OCI-LY7 (cell line): ENCODE data around the gene CRYBB3. TPM values are rescaled to one million over a fixed set of nuclear protein-coding genes. Genes with fewer than 3 reads are reported as not detected.
"Not testable (repeated sequence)": the region's sequence is repeated elsewhere in the genome, so short reads cannot be mapped to it uniquely, and the experiment has no call there.

Experiments used
- BruUV-seq: library from RNA; stranded (reverse); fragments of 400-500 nt; replicated peaks from 2 replicates; lab custom pipeline; 2021; lab: Mats Ljungman, UMichigan
- CTCF ChIA-PET: fragments of 300-600 bp; sonication (Branson Sonifier 250); formaldehyde crosslinking; loops from one replicate; lab custom pipeline; 2022; ENCODE audit warnings: antibody characterized with exemption; ENCODE audit not compliant: unreplicated experiment; lab: Charles Lee
- POLR2A ChIA-PET: fragments of 300-600 bp; sonication (Branson Sonifier 250); formaldehyde crosslinking; loops from one replicate; lab custom pipeline; 2022; ENCODE audit warnings: antibody characterized with exemption; lab: Charles Lee
- DNase-seq: peaks from one replicate; pipeline ENCODE4 v3.0.0-alpha.2; 2015; ENCODE audit warnings: low spot score
- H2AFZ ChIP-seq: fragments of 200-600 bp; sonication (generic), shearing (Covaris generic); 2 replicates; pipeline ENCODE4 v1.6.1; 2014; ENCODE audit warnings: mild to moderate bottlenecking, antibody characterized with exemption, low read length, moderate library complexity
- H3K27ac ChIP-seq: fragments of 200-600 bp; sonication (generic); 2 replicates; pipeline ENCODE4 v1.5.1; 2014; ENCODE audit warnings: mixed run types, low read depth, mild to moderate bottlenecking, moderate library complexity, low read length, inconsistent platforms; ENCODE audit not compliant: poor library complexity, severe bottlenecking
- H3K36me3 ChIP-seq: fragments of 200-600 bp; sonication (generic); 2 replicates; pipeline ENCODE4 v1.6.1; 2014; ENCODE audit warnings: mild to moderate bottlenecking, antibody characterized with exemption, low read length, moderate library complexity, mixed read lengths; ENCODE audit not compliant: insufficient read depth
- H3K4me1 ChIP-seq: fragments of 200-600 bp; sonication (generic); 2 replicates; pipeline ENCODE4 v1.5.1; 2014; ENCODE audit warnings: mild to moderate bottlenecking, low read length; ENCODE audit not compliant: insufficient read depth, poor library complexity, severe bottlenecking
- H3K4me2 ChIP-seq: fragments of 200-600 bp; sonication (generic); 2 replicates; pipeline ENCODE4 v1.6.1; 2014; ENCODE audit warnings: mild to moderate bottlenecking, low read length
- H3K4me3 ChIP-seq: fragments of 200-600 bp; sonication (generic); 2 replicates; pipeline ENCODE4 v1.5.1; 2014; ENCODE audit warnings: mild to moderate bottlenecking, low read depth, low read length; ENCODE audit not compliant: poor library complexity, severe bottlenecking
- H3K79me2 ChIP-seq: fragments of 200-600 bp; sonication (generic); 2 replicates; pipeline ENCODE4 v1.6.1; 2016; ENCODE audit warnings: low read depth, mild to moderate bottlenecking, low read length, moderate library complexity, mixed read lengths; ENCODE audit not compliant: insufficient read depth
- H3K9me2 ChIP-seq: fragments of 200-600 bp; sonication (generic); 2 replicates; pipeline ENCODE4 v1.6.1; 2016; ENCODE audit warnings: mild to moderate bottlenecking, low read length, mixed read lengths; ENCODE audit not compliant: insufficient read depth
- H3K9me3 ChIP-seq: fragments of 200-600 bp; sonication (generic); 2 replicates; pipeline ENCODE4 v1.6.1; 2014; ENCODE audit warnings: mild to moderate bottlenecking, mixed run types, low read length, mixed read lengths
- H4K20me1 ChIP-seq: fragments of 200-600 bp; sonication (generic); 2 replicates; pipeline ENCODE4 v1.6.1; 2014; ENCODE audit warnings: mild to moderate bottlenecking, antibody characterized with exemption, low read length, moderate library complexity, mixed read lengths; ENCODE audit not compliant: insufficient read depth
- CTCF ChIP-seq: fragments of 200-600 bp; sonication (generic); conservative IDR thresholded peaks from 2 replicates; pipeline ENCODE4 v1.5.1; 2014; ENCODE audit warnings: mild to moderate bottlenecking, antibody characterized with exemption, low read length, moderate library complexity, mixed read lengths
- EZH2phosphoT487 ChIP-seq: fragments of 200-600 bp; sonication (generic); IDR thresholded peaks from 2 replicates; pipeline ENCODE4 v1.6.1; 2018; ENCODE audit warnings: low read depth, borderline replicate concordance, mild to moderate bottlenecking, mixed run types, antibody characterized with exemption, low read length, moderate library complexity, mixed read lengths
- intact Hi-C: fragments of 100-400 bp; cut with micrococcal nuclease; formaldehyde crosslinking; loops from one replicate; pipeline ENCODE4 v1.10.0; 2022; ENCODE audit not compliant: unreplicated experiment
- total RNA-seq, 2 experiments: library from RNA; depleted of rRNA in 1 of 2; stranded (reverse); fragments of >200 nt in 1 of 2; shearing (Covaris generic) in 1 of 2; gene quantifications; 2 replicates each; pipeline ENCODE4 v1.2.3, GENCODE V29; 2014 to 2022

CRYBB3 gene
- total RNA-seq, 2 experiments from 2014 or later, result not detected

- Histone ChIP-seq H3K27ac (no peak overlapping the region), H3K4me2 (no peak overlapping the region), H3K4me3 (no peak overlapping the region), H3K4me1 (no peaks in the 10 kb centered on the region), H3K36me3 (no peaks in the 10 kb centered on the region), H3K9me2 (no peaks in the 10 kb centered on the region), H3K9me3 (no peaks in the 10 kb centered on the region), H2AFZ (no peak overlapping the region), H3K79me2 (no peaks in the 10 kb centered on the region), H4K20me1 (no peaks in the 10 kb centered on the region)
- intact Hi-C loops, result loop anchor here (1.0 kb wide), 1 partner anchor 132 kb away; no protein-coding TSS in a partner anchor
- ChIA-PET CTCF (no interaction called here), POLR2A (interaction anchor here (1.3 kb wide), 1 partner anchor 131 kb away, joined by 3 read pairs; no protein-coding TSS in a partner anchor)
- BruUV-seq, result no TSS peak
- DNase-seq, result peak; percentile 56
- TF ChIP-seq CTCF (peak; percentile 92), EZH2phosphoT487 (no peak)
Observed at GRCh38 chr22:25202290-25202921, 2.7 kb downstream of the CRYBB3 start.

GRCh38 chr22:25203082-25203481 lies 3.4 kb downstream of the CRYBB3 start:
- CTCF ChIA-PET, result no interaction called here

GRCh38 chr22:25204547-25204946 lies 4.9 kb downstream of the CRYBB3 start:
- CTCF ChIA-PET, H3K79me2 ChIP-seq, POLR2A ChIA-PET, H3K4me2 ChIP-seq, H3K4me3 ChIP-seq, H3K27ac ChIP-seq, BruUV-seq, DNase-seq, H3K4me1 ChIP-seq, H2AFZ ChIP-seq, H3K9me2 ChIP-seq, H4K20me1 ChIP-seq, intact Hi-C loops, H3K36me3 ChIP-seq, H3K9me3 ChIP-seq: not testable (repeated sequence)

More at GRCh38 chr22:25203082-25203481, 3.4 kb downstream of the CRYBB3 start:
- Histone ChIP-seq H3K9me3 (no peaks in the 10 kb centered on the region), H4K20me1 (no peaks in the 10 kb centered on the region), H3K4me2 (no peak overlapping the region), H3K36me3 (no peaks in the 10 kb centered on the region), H3K79me2 (no peaks in the 10 kb centered on the region), H3K4me1 (no peaks in the 10 kb centered on the region), H3K27ac (no peak overlapping the region), H3K4me3 (no peak overlapping the region), H2AFZ (no peak overlapping the region), H3K9me2 (no peaks in the 10 kb centered on the region)
- DNase-seq, result no peak
- no peak for TF ChIP-seq EZH2phosphoT487
- TF ChIP-seq CTCF, result no peak
- POLR2A ChIA-PET, result interaction anchor here (0.5 to 1.0 kb wide), 3 partner anchors 13 to 48 kb away, joined by 3 to 4 read pairs (median 3); no protein-coding TSS in a partner anchor
- intact Hi-C loops, result no loop called here
- no TSS peak for BruUV-seq
